MCF 10A (cell line): ENCODE measurements around the gene TRAF3IP1. TPM values are rescaled to one million over a fixed set of nuclear protein-coding genes. Genes with fewer than 3 reads are reported as not detected.

Experiments used
- BruUV-seq: library from RNA; stranded (reverse); fragments of 400-500 nt; replicated peaks from 2 replicates; lab custom pipeline; 2021; lab: Mats Ljungman, UMichigan
- CTCF ChIA-PET: fragments of 300-600 bp; sonication (Branson Sonifier 250); formaldehyde crosslinking; extraction: SDS; loops from one replicate; lab custom pipeline; 2021; ENCODE audit warnings: antibody characterized with exemption, inconsistent platforms; lab: Yijun Ruan, JAX
- POLR2A ChIA-PET: fragments of 300-600, 350-650 bp; sonication (Branson Sonifier 250); formaldehyde crosslinking; extraction: SDS; loops from one replicate; lab custom pipeline; 2020; ENCODE audit warnings: antibody characterized with exemption, inconsistent platforms; lab: Yijun Ruan, JAX
- DNase-seq: peaks from one replicate; pipeline ENCODE4 v3.0.0-alpha.2; 2018; ENCODE audit not compliant: unreplicated experiment
- H3K27ac Mint-ChIP-seq: one replicate; pipeline ENCODE4 v1.8.0; 2022; ENCODE audit warnings: mild to moderate bottlenecking, low read depth, mixed read lengths; ENCODE audit not compliant: unreplicated experiment
- H3K27me3 Mint-ChIP-seq: one replicate; pipeline ENCODE4 v1.8.0; 2022; ENCODE audit warnings: mixed read lengths; ENCODE audit not compliant: insufficient read depth, unreplicated experiment
- H3K36me3 Mint-ChIP-seq: one replicate; pipeline ENCODE4 v1.8.0; 2022; ENCODE audit warnings: mild to moderate bottlenecking, moderate library complexity, mixed read lengths; ENCODE audit not compliant: insufficient read depth, unreplicated experiment
- H3K4me1 Mint-ChIP-seq: one replicate; pipeline ENCODE4 v1.8.0; 2022; ENCODE audit warnings: mixed read lengths; ENCODE audit not compliant: insufficient read depth, unreplicated experiment
- H3K4me3 Mint-ChIP-seq: one replicate; pipeline ENCODE4 v1.8.0; 2022; ENCODE audit warnings: mild to moderate bottlenecking, moderate library complexity, mixed read lengths; ENCODE audit not compliant: unreplicated experiment
- H3K9me3 Mint-ChIP-seq: one replicate; pipeline ENCODE4 v1.8.0; 2022; ENCODE audit warnings: mixed read lengths; ENCODE audit not compliant: unreplicated experiment
- CTCF ChIP-seq: fragments of 200-600 bp; IDR thresholded peaks from one replicate; pipeline ENCODE4 v1.8.0; 2022; ENCODE audit warnings: antibody characterized with exemption, mild to moderate bottlenecking; ENCODE audit not compliant: unreplicated experiment
- intact Hi-C: fragments of 100-400 bp; cut with micrococcal nuclease; formaldehyde crosslinking; loops from 2 replicates; pipeline ENCODE4 v1.14.1; 2022
- total RNA-seq: library from RNA; stranded (reverse); gene quantifications from 2 replicates; pipeline ENCODE4 v1.2.3, GENCODE V29; 2022

Gene TRAF3IP1
- total RNA-seq, 1 experiment from 2014 or later: 19.1 TPM

- Mint-ChIP-seq H3K9me3 (no peaks in the 10 kb centered on the region), H3K4me3 (peak overlapping the region; percentile 74), H3K27me3 (no peaks in the 10 kb centered on the region), H3K27ac (peak overlapping the region; percentile 99), H3K36me3 (peaks cover 12% of the 10 kb centered on the region), H3K4me1 (peaks cover 43% of the 10 kb centered on the region)
- ChIA-PET CTCF (interaction anchor here (0.6 to 1.3 kb wide), 2 partner anchors 25 to 33 kb away, joined by 3 to 7 read pairs; no protein-coding TSS in a partner anchor), POLR2A (interaction anchor here (0.6 to 8.9 kb wide), 26 partner anchors 9 to 651 kb away, joined by 3 to 139 read pairs (median 4); partner anchors contain the start of genes SCLY and TRAF3IP1)
- DNase-seq: no peak
- intact Hi-C loops: no loop called here
- TSS peak; percentile 46 for BruUV-seq
- no peak for TF ChIP-seq CTCF
Observed at GRCh38 chr2:238289574-238289973, 30.7 kb upstream of the TRAF3IP1 start.

GRCh38 chr2:238290091-238290509 lies 30.2 kb upstream of the TRAF3IP1 start:
- H3K4me1 Mint-ChIP-seq: peaks cover 43% of the 10 kb centered on the region
- ChIA-PET CTCF (interaction anchor here (0.6 to 2.5 kb wide), 7 partner anchors 10 to 992 kb away, joined by 3 to 9 read pairs (median 5); no protein-coding TSS in a partner anchor), POLR2A (interaction anchor here (0.6 to 8.9 kb wide), 27 partner anchors 13 to 1825 kb away, joined by 3 to 139 read pairs (median 4); partner anchors contain the start of genes SCLY and TRAF3IP1)
- no TSS peak for BruUV-seq
- H3K9me3 Mint-ChIP-seq: no peaks in the 10 kb centered on the region
- H3K36me3 Mint-ChIP-seq: peaks cover 12% of the 10 kb centered on the region
- TF ChIP-seq CTCF: no peak
- H3K27ac Mint-ChIP-seq: peak overlapping the region; percentile 99
- H3K4me3 Mint-ChIP-seq: peak overlapping the region; percentile 74
- peaks cover 5% of the 10 kb centered on the region for H3K27me3 Mint-ChIP-seq
- peak; percentile 100 for DNase-seq
- intact Hi-C loops: loop anchor here (1.0 kb wide), 2 partner anchors 30 to 149 kb away; partner anchors contain the start of gene TRAF3IP1

- peaks cover 37% of the 10 kb centered on the region for H3K4me1 Mint-ChIP-seq
- peak overlapping the region; percentile 99 for H3K27ac Mint-ChIP-seq
- no TSS peak for BruUV-seq
- peak; percentile 82 for DNase-seq
- no peaks in the 10 kb centered on the region for H3K9me3 Mint-ChIP-seq
- peak overlapping the region; percentile 74 for H3K4me3 Mint-ChIP-seq
- ChIA-PET CTCF (interaction anchor here (0.6 to 2.5 kb wide), 10 partner anchors 9 to 993 kb away, joined by 3 to 9 read pairs (median 4); no protein-coding TSS in a partner anchor), POLR2A (interaction anchor here (0.6 to 8.9 kb wide), 20 partner anchors 12 to 1824 kb away, joined by 3 to 139 read pairs (median 4); partner anchors contain the start of gene TRAF3IP1)
- peaks cover 11% of the 10 kb centered on the region for H3K27me3 Mint-ChIP-seq
- H3K36me3 Mint-ChIP-seq: peaks cover 12% of the 10 kb centered on the region
- intact Hi-C loops: loop anchor here (1.0 kb wide), 2 partner anchors 29 to 148 kb away; partner anchors contain the start of gene TRAF3IP1
- no peak for TF ChIP-seq CTCF
Observed at GRCh38 chr2:238290715-238291549, 29.4 kb upstream of the TRAF3IP1 start.
